HG03097 (cell line): ENCODE data around the gene SYNE1.
"Not testable (repeated sequence)": the region's sequence is repeated elsewhere in the genome, so short reads cannot be mapped to it uniquely, and the experiment has no call there.

ENCODE experiments used
- ATAC-seq: cut with Tn5 transposase; IDR thresholded peaks from one replicate; pipeline ENCODE4 v1.9.1; 2021; ENCODE audit not compliant: unreplicated experiment, low FRiP score

Gene SYNE1

DNA sequence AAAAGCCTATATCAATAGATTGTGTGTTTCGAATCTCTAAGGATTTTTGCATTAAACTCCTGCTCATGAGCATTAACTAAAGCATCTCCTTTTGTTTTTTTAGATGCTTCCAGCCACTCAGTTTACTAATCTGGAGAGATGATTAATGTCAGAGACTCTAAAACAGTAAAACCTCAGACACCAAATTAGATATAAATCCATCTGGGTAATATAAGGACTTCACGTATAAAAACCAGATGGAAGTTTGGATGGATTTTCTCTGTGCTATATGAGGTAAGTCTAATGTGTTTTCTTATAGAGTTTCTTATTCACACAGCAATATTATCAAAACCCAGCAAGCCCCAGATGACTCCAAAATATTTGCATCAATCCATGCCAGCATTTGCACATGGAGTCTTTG is 137.2 kb downstream of the SYNE1 start:
- ATAC-seq: no peak

DNA sequence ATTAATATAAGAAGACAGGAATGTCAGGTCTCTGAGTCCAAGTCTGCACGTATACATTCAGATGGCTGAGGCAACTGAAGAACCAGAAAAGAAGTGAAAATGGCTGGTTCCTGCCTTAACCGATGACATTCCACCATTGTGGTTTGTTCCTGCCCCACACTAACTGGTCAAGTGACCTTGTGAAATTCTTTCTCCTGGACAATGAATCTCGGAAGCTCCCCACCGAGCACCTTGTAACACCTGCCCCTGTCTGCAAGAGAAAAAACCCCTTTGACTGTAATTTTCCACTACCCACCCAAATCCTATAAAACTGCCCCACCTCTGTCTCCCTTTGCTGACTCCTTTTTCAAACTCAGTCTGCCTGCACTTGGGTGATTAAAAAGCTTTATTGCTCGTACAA is 140.4 kb downstream of the SYNE1 start:
- no peak for ATAC-seq

DNA sequence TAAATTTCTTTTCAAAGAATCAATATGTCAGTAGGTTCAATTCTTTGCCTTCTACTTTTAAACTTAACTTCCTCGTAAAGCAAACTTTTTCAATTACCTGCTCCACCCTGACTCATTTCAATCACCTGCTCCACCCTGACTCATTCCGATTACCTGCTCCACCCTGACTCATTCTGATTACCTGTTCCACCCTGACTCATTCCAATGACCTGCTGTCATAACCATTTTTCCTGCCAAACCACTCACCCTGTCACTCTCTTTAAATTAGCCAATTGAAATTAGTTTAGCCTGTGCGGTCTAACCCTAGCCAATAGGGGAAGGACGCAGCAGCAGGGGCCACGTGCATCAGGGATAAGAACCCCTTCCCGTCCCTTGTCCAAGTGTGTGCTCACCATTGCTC is 141.7 kb downstream of the SYNE1 start:
- not testable (repeated sequence) for ATAC-seq

DNA sequence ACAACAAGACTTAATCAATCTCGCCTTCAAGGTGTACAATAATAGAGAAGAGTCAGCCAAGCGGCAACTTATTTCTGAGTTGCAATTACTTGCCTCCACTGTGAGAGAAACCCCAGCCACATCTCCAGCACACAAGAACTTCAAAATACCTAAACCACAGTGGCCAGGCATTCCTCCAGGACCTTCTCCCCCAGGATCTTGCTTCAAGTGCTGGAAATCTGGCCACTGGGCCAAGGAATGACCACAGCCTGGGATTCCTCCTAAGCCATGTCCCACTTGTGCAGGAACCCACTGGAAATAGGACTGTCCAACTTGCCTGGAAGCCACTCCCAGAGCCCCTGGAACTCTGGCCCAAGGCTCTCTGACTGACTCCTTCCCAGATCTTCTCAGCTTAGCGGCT is 144.9 kb downstream of the SYNE1 start:
- ATAC-seq: not testable (repeated sequence)

DNA sequence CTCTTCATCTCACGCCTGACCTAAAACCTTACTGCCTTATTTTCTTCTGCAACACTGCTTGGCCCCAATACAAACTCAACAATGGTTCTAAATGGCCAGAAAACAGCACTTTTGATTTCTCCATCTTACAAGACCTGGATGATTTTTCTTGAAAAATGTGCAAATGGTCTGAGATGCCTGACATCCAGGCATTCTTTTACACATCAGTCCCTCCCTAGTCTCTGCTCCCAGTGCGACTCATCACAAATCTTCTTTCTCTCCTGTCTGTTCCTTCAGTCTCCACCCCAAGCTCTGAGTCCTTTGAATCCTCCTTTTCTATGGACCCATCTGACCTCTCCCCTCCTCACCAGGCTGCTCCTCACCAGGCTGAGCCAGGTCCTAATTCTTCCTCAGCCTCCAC is 145.7 kb downstream of the SYNE1 start:
- not testable (repeated sequence) for ATAC-seq

DNA sequence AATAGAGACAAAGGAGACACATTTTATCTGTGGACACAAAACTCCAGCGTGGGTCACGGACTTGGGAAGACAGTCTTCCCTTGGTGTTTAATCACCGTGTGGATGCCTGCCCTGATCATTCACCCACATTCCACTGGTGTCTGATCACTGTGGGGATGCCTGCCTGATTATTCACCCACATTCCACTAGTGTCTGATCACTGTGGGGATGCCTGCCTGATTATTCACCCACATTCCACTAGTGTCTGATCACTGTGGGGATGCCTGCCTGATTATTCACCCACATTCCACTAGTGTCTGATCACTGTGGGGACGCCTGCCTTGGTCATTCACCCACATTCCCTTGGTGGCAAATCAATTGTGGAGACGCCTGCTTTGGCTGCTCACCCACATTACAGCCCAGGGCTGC is 146.2 kb downstream of the SYNE1 start:
- ATAC-seq: not testable (repeated sequence)

DNA sequence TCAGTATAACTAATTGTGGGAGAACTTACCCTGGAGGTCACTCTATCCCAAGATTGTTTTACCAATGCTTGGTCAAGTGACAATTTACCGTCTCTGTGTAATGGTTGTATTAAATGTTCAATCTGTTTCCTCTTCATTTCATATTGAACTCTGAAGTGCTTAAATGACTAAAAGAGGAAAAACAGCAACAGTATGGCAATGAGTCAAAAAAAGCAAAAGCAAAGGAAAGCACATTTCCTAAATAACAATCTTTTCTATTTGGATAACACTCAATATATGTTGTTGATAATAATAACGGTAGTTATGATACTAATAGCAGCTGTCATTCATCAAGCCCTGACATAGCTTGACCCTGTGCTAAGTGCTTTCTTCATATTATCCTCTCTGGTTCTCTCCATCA is 152.4 kb downstream of the SYNE1 start:
- no peak for ATAC-seq

DNA sequence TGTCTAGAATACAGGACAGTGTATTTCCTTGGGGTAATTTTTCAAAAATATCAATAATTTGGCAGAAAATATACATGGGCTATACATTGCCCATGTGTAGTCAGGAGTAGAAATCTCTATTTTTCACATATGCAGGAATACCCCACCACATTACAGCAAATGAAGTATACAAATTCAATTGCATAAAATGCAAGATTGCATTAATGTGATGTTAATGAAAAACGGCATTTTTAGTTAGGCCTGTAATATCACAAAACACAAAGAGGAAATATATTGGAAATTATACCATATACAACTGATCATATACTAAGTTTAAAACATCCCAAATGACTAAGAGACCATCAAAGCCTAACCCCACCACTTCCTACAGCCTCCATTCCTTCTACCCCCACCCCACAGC is 154.9 kb downstream of the SYNE1 start:
- no peak for ATAC-seq

DNA sequence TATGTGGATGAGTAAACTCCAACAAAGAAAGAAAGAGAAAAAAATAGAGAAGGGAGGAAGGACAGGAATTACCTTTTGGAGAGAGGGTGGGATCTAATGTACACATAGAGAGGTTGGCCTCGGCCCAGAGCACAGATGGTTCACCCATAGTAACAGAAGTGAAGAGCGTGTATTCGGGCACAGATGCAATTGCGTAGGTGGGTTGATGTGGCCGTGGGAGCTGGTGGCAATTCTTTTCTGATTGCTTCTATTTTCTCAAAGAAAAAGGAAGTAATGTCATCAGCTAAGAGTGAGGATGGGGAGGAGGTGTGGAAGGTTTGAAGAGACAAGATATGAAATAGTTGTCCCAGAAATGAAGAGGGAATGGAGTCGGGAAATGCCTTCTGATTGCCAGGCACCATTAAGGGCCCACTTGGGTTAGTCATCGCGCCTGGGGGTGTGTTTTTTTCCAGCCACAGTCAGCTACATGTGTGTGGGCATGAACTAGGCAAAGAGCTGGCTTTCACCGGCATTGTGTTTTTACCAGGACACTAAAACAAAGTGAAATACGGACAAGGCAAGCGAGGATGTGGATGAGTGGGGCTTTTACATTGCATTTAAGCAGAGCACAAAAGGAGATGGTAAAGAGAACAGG is 158.7 kb downstream of the SYNE1 start:
- ATAC-seq: no peak

DNA sequence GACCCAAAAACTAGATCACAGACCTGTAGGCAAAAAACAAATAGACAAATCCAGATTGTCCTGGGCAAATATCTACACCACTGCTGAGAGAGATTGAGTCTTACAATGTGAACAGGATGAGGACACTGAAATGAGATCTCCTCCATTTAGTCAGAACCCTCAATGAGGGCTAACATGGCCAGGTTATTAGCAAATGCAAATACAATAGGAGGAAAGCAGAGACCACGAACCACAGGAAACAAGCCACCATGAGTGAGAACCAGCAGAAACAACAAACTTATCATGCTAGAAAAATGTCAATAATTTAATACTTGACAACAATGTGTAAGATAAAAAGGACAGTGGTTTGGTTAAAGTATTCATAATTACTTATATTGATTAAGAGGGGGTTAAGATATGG is 162.8 kb downstream of the SYNE1 start:
- no peak for ATAC-seq

DNA sequence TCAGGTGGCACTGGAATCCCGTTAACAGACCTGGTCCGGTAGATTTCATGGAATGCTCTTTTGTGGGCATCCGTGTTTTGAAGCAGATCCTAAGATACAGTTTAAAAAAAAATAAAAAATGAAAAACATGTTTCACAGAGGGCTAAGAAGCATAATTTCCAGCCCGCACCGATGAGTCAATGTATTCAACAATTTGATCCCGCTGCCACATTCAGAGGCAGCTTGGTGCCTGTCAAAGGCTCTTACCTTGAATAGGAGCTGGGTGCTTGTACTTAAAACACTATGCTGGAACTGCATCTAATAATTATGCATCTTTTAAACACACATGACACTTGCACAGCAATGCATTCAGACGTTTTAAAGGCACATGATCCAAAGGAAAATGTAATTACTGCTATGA is 164.8 kb downstream of the SYNE1 start:
- ATAC-seq: no peak

DNA sequence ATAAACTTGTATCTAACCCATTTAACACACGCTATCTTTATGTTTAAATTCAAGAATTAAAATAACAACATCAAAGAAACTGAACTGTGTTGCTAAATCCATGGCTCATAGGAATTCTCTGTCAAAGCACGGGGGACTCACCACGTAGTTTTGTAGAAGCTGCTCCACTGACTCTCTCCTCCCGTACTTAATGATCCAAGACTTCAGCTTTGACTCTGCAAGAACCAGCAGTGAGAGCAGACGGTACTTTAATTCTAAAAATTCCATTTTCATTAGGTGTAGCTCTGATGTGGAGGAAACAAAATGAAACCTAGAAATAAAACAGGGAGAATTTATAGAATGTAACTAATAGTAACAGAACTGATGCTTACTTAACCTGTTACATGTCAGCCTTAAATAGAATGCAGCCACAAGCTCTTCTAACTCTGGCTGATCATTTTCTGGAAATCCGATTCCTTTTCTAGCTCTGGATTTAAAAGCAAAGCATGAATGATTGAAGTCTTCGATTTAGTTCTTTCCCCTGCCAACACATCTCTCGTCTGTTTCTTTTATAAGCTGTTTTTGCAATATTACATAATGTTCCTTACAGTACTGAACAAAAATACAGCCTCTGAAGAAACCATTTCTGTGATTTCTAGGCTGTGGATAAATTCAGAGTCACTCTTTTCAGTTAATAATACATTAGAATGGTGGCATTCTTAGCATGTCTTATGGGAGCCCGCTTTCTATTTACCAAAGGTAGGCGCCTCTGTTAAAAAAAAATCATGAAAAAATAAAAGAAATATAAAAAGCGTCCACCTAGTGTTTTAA is 165.5 kb downstream of the SYNE1 start:
- ATAC-seq: no peak

DNA sequence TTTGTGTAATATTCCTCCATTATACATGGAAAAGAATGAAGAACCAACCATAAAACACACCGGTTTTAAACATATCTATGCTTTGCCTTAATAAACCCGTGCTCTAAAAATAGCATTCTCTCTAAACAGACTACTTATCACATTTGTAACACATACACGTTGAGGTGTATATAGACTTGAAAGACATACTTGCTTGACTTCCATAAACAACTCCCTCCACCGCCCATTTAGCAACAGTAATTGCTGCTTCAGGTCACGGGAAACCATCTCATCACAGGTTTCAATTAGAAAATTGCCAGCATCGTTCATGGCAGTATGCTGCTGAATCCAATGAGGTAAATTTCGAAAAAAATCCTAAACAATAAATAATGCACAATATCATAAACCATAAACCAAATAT is 174.0 kb downstream of the SYNE1 start:
- no peak for ATAC-seq

DNA sequence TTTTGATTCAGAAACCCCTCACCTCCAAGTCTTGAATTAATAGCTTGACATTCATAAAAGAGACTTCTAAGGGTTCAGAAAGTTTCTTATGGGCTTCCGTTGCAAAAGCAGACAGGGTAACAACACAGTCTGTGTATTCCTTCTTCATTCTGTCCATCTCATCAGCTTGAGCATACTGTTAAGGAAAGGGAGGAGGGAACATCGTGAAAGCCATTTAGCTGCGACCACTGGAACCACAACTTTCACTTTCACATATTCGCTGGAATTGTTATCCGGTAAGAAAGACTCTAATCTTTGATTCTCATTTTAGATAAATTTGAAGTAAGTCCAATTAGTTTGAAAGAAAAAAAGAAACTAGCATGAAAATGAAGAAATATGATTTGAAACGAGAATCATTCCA is 174.4 kb downstream of the SYNE1 start:
- no peak for ATAC-seq

DNA sequence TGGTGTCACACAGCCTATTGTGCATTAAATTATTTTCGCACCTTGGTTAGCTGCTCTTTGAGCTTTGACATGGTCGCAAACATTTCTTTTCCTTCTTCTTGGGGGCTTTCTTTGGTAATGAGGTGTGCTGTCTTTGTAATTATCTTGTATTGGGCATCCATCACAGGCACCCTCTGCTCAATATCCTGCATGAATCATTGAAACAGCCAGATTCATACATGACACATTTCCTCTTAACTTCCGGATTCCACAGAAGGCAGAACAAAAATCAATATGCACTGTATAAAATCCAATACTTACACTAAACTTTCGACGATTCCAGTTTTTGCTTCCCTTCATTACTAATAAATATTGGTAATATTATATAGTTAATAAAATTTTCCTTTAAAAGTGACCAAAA is 175.6 kb downstream of the SYNE1 start:
- no peak for ATAC-seq

DNA sequence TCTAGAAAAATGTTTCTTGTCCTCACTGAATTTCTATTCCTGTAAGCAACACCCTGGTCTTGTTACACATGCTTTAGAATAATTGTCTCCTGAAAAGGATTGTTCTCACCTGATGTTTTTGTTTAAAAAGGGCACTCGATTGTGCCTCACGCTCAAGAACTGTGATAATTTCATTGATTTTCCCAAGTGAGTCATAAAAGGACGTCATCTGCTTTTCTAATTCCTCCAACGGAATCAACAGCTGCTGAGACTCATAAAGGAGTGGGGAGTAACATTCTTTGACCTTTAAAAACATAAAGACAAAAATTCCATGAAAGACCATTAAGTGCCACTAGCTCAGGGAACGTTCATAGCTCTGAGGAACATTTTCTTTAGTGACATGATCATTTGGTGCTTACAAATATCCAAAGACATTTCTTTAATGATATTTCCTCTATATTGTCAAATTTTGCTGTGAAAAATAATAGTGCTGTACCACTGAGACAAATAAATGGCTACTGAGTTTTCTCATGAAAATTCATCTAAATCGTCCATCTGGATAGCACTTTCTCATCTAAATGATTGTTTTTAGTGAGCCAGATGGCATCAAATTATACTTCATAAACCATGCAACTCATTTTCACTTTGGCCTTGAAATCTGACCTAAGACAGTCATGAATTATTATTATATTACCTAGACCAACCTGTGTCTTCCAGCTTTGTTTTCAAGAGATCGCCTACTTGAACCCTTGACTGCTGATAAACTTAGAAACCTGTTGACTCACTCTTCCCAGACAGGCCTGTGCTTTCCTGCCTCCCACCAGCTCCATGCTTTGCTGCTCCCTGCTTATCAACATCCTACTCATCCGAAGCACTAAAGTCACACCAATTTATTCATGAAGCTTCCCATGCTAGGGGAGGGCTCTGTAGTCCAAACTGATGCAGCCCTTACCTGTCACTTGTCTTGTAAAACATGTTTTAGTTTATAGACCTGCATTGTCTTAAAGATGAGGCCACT is 178.2 kb downstream of the SYNE1 start:
- no peak for ATAC-seq

DNA sequence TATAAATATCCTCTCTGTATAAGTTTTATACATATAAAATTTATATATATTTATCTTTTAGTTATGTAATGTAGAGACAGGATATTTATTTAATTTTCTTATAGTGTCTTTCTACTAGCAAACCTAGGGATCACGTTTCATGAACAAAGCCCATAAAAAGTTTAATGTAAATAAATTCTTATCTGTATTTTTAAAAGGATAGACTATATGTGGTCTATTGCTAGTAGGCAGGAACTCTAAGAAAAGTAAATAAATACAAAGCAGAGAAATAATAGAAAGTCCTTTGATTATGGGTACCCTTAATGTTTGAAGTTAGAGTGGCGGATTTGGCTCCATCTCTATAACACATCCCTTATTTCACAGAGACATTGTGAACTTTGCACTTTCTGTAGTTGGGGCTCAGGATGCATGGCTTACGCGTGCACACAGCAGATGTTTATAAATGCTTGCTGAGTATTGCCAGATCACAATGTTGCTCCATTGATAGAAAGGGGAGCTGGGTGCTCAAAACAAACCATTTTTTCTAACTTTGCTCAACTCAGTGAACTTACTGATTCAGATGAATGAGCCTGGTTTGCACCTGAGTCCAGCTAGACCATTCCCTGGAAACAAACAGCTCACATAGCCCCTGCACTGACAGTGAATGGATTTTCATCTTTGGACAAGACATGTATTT is 179.1 kb downstream of the SYNE1 start:
- no peak for ATAC-seq

DNA sequence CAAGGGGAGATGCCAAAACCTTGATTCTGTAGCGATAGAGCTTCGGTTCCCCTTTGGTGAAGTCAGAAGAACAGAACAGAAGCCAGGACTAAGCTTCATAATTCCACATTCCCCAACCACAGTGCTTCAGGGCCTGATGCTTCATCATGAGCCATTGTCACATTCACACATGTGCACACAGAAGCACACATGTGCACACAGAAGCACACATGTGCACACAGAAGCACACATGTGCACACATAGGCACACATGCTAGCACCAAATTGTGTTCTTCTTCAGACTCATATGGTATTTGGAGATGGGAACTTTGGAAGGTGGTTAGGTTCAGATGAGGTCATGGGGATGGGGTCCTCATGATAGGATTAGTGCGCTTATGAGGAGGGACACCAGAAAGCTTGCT is 183.2 kb downstream of the SYNE1 start:
- ATAC-seq: no peak

DNA sequence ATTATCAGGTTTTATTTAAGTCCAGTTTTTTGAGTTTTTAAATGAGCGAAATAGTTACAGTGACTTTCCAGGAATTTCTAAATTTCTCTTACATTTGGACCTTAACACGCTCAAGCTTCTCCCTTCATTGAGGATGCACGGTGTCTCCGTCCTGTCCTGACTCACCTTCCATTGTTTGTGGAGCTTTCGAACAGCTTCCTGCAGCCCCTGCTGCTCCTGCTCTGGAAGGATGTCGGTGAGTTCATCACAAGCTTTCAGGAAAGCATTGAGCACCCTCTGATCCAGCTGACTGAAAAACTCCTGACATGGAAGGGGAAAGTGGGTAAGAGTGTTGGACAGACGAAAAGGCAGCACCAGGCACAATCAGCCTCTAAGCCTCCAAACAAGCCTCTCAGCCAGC is 183.7 kb downstream of the SYNE1 start:
- ATAC-seq: no peak

DNA sequence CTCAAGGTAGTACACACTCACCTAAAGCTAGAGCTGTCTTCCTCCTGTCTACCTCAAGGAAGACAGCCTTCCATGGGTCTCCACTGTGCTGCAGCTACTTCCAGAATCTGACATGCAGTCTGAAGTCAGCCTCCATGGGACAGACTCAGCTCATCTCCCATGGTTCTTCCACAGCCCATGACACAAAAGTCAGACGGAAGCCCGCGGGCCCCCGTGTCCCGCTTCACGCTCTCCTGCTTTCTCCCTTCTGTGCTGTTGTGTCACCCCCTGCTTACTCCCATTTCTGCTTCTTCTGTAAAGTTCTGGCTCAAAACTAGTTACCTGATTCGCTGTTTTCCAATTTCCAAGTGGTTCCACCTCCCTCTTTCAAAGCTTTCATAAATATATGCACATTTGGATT is 184.5 kb downstream of the SYNE1 start:
- no peak for ATAC-seq

DNA sequence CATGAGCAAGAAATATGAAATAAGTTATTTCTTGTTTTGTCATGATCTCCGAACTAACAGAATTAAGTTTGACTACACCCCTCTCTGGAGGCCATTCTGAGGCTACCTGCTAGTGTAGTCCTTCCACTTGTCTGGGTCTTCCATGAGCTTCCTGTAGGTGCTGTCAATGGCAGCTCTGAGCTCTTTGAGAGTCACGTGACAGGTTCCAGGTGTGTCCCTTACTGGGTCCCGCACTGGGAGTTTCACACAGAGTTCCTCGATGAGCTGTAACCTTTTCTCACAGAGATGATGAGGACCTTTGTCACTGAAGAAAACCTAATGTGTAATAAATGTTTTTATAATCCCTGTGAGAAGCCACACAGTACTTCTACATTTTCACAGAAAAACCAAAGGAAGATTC is 186.6 kb downstream of the SYNE1 start:
- ATAC-seq: no peak
